MCF 10A (cell line): ENCODE measurements around the gene GFER. TPM values are rescaled to one million over a fixed set of nuclear protein-coding genes. Genes with fewer than 3 reads are reported as not detected.

Experiments
- BruUV-seq: library from RNA; stranded (reverse); fragments of 400-500 nt; replicated peaks from 2 replicates; lab custom pipeline; 2021; lab: Mats Ljungman, UMichigan
- CTCF ChIA-PET: fragments of 300-600 bp; sonication (Branson Sonifier 250); formaldehyde crosslinking; extraction: SDS; loops from one replicate; lab custom pipeline; 2021; ENCODE audit warnings: antibody characterized with exemption, inconsistent platforms; lab: Yijun Ruan, JAX
- POLR2A ChIA-PET: fragments of 300-600, 350-650 bp; sonication (Branson Sonifier 250); formaldehyde crosslinking; extraction: SDS; loops from one replicate; lab custom pipeline; 2020; ENCODE audit warnings: antibody characterized with exemption, inconsistent platforms; lab: Yijun Ruan, JAX
- DNase-seq: peaks from one replicate; pipeline ENCODE4 v3.0.0-alpha.2; 2018; ENCODE audit not compliant: unreplicated experiment
- H3K27ac Mint-ChIP-seq: one replicate; pipeline ENCODE4 v1.8.0; 2022; ENCODE audit warnings: mild to moderate bottlenecking, low read depth, mixed read lengths; ENCODE audit not compliant: unreplicated experiment
- H3K27me3 Mint-ChIP-seq: one replicate; pipeline ENCODE4 v1.8.0; 2022; ENCODE audit warnings: mixed read lengths; ENCODE audit not compliant: insufficient read depth, unreplicated experiment
- H3K36me3 Mint-ChIP-seq: one replicate; pipeline ENCODE4 v1.8.0; 2022; ENCODE audit warnings: mild to moderate bottlenecking, moderate library complexity, mixed read lengths; ENCODE audit not compliant: insufficient read depth, unreplicated experiment
- H3K4me1 Mint-ChIP-seq: one replicate; pipeline ENCODE4 v1.8.0; 2022; ENCODE audit warnings: mixed read lengths; ENCODE audit not compliant: insufficient read depth, unreplicated experiment
- H3K4me3 Mint-ChIP-seq: one replicate; pipeline ENCODE4 v1.8.0; 2022; ENCODE audit warnings: mild to moderate bottlenecking, moderate library complexity, mixed read lengths; ENCODE audit not compliant: unreplicated experiment
- H3K9me3 Mint-ChIP-seq: one replicate; pipeline ENCODE4 v1.8.0; 2022; ENCODE audit warnings: mixed read lengths; ENCODE audit not compliant: unreplicated experiment
- intact Hi-C: fragments of 100-400 bp; cut with micrococcal nuclease; formaldehyde crosslinking; loops from 2 replicates; pipeline ENCODE4 v1.14.1; 2022
- total RNA-seq: library from RNA; stranded (reverse); gene quantifications from 2 replicates; pipeline ENCODE4 v1.2.3, GENCODE V29; 2022
- TF ChIP-seq, protein P1 (sequence below): fragments of 200-600 bp; IDR thresholded peaks from one replicate; pipeline ENCODE4 v1.8.0; 2022; ENCODE audit warnings: antibody characterized with exemption, mild to moderate bottlenecking; ENCODE audit not compliant: unreplicated experiment

The GFER gene
- total RNA-seq, 1 experiment from 2014 or later: 40.8 TPM

GRCh38 chr16:1997494-1998359 lies 13.7 kb downstream of the GFER start:
- BruUV-seq: TSS peak; percentile 41
- no peak overlapping the region for H3K4me3 Mint-ChIP-seq
- no peak overlapping the region for H3K27ac Mint-ChIP-seq
- CTCF ChIA-PET: interaction anchor here (0.6 kb wide), 1 partner anchor 74 kb away, joined by 3 read pairs; no protein-coding TSS in a partner anchor
- TF ChIP-seq, protein P1, sequence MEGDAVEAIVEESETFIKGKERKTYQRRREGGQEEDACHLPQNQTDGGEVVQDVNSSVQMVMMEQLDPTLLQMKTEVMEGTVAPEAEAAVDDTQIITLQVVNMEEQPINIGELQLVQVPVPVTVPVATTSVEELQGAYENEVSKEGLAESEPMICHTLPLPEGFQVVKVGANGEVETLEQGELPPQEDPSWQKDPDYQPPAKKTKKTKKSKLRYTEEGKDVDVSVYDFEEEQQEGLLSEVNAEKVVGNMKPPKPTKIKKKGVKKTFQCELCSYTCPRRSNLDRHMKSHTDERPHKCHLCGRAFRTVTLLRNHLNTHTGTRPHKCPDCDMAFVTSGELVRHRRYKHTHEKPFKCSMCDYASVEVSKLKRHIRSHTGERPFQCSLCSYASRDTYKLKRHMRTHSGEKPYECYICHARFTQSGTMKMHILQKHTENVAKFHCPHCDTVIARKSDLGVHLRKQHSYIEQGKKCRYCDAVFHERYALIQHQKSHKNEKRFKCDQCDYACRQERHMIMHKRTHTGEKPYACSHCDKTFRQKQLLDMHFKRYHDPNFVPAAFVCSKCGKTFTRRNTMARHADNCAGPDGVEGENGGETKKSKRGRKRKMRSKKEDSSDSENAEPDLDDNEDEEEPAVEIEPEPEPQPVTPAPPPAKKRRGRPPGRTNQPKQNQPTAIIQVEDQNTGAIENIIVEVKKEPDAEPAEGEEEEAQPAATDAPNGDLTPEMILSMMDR: no peak
- intact Hi-C loops: no loop called here
- POLR2A ChIA-PET: interaction anchor here (0.7 to 4.8 kb wide), 4 partner anchors 10 to 47 kb away, joined by 4 to 41 read pairs (median 9); partner anchors contain the start of genes GFER and ZNF598
- H3K4me1 Mint-ChIP-seq: peaks cover 13% of the 10 kb centered on the region
- no peak for DNase-seq
- H3K9me3 Mint-ChIP-seq: no peaks in the 10 kb centered on the region
- peaks cover 60% of the 10 kb centered on the region for H3K36me3 Mint-ChIP-seq
- no peaks in the 10 kb centered on the region for H3K27me3 Mint-ChIP-seq

GRCh38 chr16:1998360-1998835 lies 14.4 kb downstream of the GFER start:
- no peak overlapping the region for H3K27ac Mint-ChIP-seq
- no peak overlapping the region for H3K4me3 Mint-ChIP-seq
- peaks cover 67% of the 10 kb centered on the region for H3K36me3 Mint-ChIP-seq
- POLR2A ChIA-PET: interaction anchor here (1.5 kb wide), 1 partner anchor 10 kb away, joined by 4 read pairs; no protein-coding TSS in a partner anchor
- TF ChIP-seq, protein P1: no peak
- intact Hi-C loops: no loop called here
- no peak for DNase-seq
- no TSS peak for BruUV-seq
- H3K9me3 Mint-ChIP-seq: no peaks in the 10 kb centered on the region
- H3K4me1 Mint-ChIP-seq: peaks cover 13% of the 10 kb centered on the region
- CTCF ChIA-PET: interaction anchor here (0.6 kb wide), 1 partner anchor 74 kb away, joined by 3 read pairs; no protein-coding TSS in a partner anchor
- no peaks in the 10 kb centered on the region for H3K27me3 Mint-ChIP-seq

DNA sequence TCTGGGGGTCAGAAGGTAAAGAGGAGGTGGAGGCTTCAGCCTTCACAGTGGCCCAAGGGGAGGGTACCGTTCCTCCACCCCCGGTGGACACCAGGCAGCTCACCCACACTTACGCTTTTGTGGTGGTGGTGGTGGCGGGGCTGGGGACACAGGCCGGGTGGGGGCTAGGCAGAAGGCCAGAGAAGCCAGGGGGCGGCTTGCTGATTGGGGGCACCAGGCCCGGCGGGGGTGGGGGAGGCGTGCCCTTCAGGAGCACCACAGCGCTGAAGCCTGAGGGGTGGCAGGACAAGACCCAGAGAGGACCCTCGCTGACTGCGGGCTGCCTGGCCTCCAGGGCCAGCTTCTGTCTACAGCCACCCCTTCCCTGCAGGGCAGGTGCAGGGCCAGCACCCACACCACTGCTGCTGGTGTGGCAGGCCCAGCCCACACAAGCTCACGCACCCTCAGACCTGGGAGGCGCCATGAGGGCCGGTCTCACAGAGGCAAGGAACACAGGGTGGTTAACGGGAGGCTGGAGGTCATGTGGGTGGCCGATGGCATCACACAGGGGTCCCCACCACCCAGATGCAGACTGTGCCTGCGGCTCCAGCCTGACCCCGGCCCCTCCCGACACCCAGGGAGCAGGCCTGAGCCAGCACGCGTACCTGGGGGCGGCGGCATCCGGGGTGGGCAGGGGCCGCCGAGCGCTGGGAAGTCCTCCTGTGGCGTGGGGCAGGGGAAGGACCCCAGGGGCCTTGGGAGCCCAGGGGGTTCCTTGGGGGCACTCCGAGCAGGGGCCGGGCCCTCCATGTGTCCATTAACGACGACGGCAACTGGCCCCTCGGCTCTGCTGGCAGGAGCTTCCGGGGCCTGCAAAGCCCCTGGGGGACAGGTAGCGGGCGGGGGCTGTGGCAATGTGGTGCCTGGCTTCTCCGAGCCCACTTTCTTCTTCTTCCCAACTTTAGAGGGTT lies 15.1 kb downstream of the GFER start:
- intact Hi-C loops: no loop called here
- no TSS peak for BruUV-seq
- Mint-ChIP-seq H3K36me3 (peaks cover 72% of the 10 kb centered on the region), H3K4me3 (no peak overlapping the region), H3K27me3 (no peaks in the 10 kb centered on the region), H3K27ac (no peak overlapping the region), H3K4me1 (peaks cover 7% of the 10 kb centered on the region), H3K9me3 (no peaks in the 10 kb centered on the region)
- no peak for DNase-seq
- ChIA-PET POLR2A (interaction anchor here (0.9 to 1.5 kb wide), 2 partner anchors 9 to 156 kb away, joined by 4 read pairs; partner anchors contain the start of gene TRAF7), CTCF (interaction anchor here (0.6 kb wide), 2 partner anchors 49 to 321 kb away, joined by 3 read pairs; partner anchors contain the start of genes JPT2 and TSC2)
- TF ChIP-seq, protein P1: no peak
